Hepatocyte (in vitro differentiated cells): ENCODE measurements around the gene ARHGAP33.

Source experiments
- EZH2 ChIP-seq: fragments of 200-600 bp; sonication (generic); IDR thresholded peaks from 2 replicates; pipeline ENCODE4 v1.6.1; 2016; ENCODE audit warnings: antibody characterized with exemption, mild to moderate bottlenecking, borderline replicate concordance
- EZH2phosphoT487 ChIP-seq: fragments of 200-600 bp; sonication (generic); IDR thresholded peaks from one replicate; pipeline ENCODE4 v1.6.1; 2018; ENCODE audit warnings: antibody characterized with exemption, mild to moderate bottlenecking, low read depth, moderate library complexity; ENCODE audit not compliant: unreplicated experiment, severe bottlenecking
- TF ChIP-seq, protein P1 (sequence below): fragments of 200-600 bp; sonication (generic); IDR thresholded peaks from 2 replicates; pipeline ENCODE4 v1.5.1; 2016; ENCODE audit warnings: antibody characterized with exemption, mild to moderate bottlenecking; ENCODE audit not compliant: poor library complexity

DNA sequence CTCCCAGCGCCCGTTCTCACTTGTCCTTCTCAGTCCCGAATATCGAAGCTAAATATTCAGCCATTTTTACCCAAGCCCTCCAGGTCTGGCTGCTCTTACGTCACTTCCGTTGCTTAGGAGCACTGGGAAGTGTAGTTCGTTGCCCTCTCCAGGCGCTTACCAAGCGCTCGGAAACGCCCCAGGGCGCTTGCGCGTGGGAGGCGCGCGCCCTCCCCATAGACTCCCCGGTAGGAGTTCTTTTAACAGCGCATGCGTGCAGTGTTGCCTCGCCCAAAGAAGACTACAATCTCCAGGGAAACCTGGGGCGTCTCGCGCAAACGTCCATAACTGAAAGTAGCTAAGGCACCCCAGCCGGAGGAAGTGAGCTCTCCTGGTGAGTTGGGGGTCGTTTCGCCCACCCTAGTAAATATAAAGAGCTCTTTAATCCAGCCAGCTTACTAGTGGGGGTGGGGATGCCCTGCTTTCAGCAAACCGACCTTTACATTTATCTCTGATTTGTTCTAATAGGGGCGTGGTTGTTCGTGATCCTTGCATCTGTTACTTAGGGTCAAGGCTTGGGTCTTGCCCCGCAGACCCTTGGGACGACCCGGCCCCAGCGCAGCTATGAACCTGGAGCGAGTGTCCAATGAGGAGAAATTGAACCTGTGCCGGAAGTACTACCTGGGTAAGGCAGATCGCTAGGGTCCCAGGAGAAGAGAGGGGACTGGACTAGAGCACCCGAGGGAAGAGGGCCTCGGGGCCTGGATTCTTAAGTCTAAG lies 29.9 kb upstream of the ARHGAP33 start, which contains the start of the genes PSENEN and U2AF1L4:
- TF ChIP-seq, protein P1, sequence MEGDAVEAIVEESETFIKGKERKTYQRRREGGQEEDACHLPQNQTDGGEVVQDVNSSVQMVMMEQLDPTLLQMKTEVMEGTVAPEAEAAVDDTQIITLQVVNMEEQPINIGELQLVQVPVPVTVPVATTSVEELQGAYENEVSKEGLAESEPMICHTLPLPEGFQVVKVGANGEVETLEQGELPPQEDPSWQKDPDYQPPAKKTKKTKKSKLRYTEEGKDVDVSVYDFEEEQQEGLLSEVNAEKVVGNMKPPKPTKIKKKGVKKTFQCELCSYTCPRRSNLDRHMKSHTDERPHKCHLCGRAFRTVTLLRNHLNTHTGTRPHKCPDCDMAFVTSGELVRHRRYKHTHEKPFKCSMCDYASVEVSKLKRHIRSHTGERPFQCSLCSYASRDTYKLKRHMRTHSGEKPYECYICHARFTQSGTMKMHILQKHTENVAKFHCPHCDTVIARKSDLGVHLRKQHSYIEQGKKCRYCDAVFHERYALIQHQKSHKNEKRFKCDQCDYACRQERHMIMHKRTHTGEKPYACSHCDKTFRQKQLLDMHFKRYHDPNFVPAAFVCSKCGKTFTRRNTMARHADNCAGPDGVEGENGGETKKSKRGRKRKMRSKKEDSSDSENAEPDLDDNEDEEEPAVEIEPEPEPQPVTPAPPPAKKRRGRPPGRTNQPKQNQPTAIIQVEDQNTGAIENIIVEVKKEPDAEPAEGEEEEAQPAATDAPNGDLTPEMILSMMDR, result no peak
- no peak for TF ChIP-seq EZH2
- no peak for TF ChIP-seq EZH2phosphoT487
